Mesothelial cell of epicardium (in vitro differentiated cells): ENCODE data around the gene NFE2L2. TPM values are rescaled to one million over a fixed set of nuclear protein-coding genes. Genes with fewer than 3 reads are reported as not detected.

Experiments
- DNase-seq, 2 experiments: peaks; one replicate each; pipeline ENCODE4 v3.0.0; 2021; ENCODE audit warnings: low spot score in 2 of 2; ENCODE audit not compliant: unreplicated experiment in 2 of 2
- H3K27ac Mint-ChIP-seq: 2 replicates; pipeline ENCODE4 v1.8.0; 2021; ENCODE audit warnings: mixed read lengths
- H3K27me3 Mint-ChIP-seq: 2 replicates; pipeline ENCODE4 v1.8.0; 2021; ENCODE audit warnings: low read depth, mixed read lengths
- H3K36me3 Mint-ChIP-seq: 2 replicates; pipeline ENCODE4 v1.8.0; 2021; ENCODE audit warnings: mixed read lengths
- H3K4me1 Mint-ChIP-seq: 2 replicates; pipeline ENCODE4 v1.8.0; 2021; ENCODE audit warnings: mixed read lengths
- H3K4me3 Mint-ChIP-seq: 2 replicates; pipeline ENCODE4 v1.8.0; 2021; ENCODE audit warnings: mild to moderate bottlenecking, moderate library complexity, mixed read lengths
- H3K9me3 Mint-ChIP-seq: 2 replicates; pipeline ENCODE4 v1.8.0; 2021; ENCODE audit warnings: mixed read lengths
- total RNA-seq: library from RNA; stranded (reverse); gene quantifications from 3 replicates; pipeline ENCODE4 v1.2.1, GENCODE V29; 2021
- TF ChIP-seq, protein P1 (sequence below): fragments of 200-600 bp; sonication (generic); IDR thresholded peaks from one replicate; pipeline ENCODE4 v1.5.0; 2021; ENCODE audit warnings: antibody characterized with exemption; ENCODE audit not compliant: unreplicated experiment

The NFE2L2 gene
- total RNA-seq, 1 donor from 2014 or later = 93.9 TPM

DNA sequence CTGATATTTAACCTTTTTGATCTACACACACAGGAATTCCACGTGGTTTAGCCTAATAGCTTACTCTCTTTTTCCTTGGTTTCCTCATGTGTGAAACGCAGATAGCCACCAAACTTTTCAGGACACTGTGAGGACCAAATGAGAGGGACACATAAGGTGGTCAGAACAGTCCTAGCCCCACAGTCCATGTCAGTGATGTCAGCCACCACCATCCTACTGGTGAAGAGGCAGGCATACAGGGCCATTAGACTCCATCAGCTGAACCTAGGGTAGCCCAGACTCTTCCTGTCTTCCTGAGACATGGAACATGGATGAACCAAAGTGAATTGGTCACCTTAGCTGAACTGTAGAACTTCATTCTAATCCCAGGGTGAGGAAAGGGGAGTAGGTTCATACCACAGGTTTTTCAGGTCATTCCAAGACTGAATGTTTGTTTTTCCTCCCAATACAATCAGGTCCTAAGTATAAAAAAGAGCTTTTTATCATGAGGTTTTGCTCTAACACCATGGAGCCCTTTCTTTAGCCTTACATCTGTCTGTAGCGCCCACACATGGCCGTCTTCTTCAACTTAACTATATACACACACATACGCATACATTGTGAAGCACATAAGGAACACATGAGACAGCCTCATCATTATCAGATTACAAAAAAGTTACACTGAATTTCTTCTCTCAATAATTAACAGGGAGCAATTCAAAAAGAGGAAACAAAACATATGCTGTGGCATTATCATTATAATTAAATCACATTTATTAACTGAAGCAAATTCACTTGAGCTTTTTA is 18.5 kb upstream of the NFE2L2 start:
- H3K9me3 Mint-ChIP-seq = no peaks in the 10 kb centered on the region
- no peaks in the 10 kb centered on the region for H3K36me3 Mint-ChIP-seq
- H3K27ac Mint-ChIP-seq = no peak overlapping the region
- DNase-seq = no peak
- no peak overlapping the region for H3K4me3 Mint-ChIP-seq
- TF ChIP-seq, protein P1, sequence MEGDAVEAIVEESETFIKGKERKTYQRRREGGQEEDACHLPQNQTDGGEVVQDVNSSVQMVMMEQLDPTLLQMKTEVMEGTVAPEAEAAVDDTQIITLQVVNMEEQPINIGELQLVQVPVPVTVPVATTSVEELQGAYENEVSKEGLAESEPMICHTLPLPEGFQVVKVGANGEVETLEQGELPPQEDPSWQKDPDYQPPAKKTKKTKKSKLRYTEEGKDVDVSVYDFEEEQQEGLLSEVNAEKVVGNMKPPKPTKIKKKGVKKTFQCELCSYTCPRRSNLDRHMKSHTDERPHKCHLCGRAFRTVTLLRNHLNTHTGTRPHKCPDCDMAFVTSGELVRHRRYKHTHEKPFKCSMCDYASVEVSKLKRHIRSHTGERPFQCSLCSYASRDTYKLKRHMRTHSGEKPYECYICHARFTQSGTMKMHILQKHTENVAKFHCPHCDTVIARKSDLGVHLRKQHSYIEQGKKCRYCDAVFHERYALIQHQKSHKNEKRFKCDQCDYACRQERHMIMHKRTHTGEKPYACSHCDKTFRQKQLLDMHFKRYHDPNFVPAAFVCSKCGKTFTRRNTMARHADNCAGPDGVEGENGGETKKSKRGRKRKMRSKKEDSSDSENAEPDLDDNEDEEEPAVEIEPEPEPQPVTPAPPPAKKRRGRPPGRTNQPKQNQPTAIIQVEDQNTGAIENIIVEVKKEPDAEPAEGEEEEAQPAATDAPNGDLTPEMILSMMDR = no peak
- peaks cover 12% of the 10 kb centered on the region for H3K4me1 Mint-ChIP-seq
- H3K27me3 Mint-ChIP-seq = no peaks in the 10 kb centered on the region

DNA sequence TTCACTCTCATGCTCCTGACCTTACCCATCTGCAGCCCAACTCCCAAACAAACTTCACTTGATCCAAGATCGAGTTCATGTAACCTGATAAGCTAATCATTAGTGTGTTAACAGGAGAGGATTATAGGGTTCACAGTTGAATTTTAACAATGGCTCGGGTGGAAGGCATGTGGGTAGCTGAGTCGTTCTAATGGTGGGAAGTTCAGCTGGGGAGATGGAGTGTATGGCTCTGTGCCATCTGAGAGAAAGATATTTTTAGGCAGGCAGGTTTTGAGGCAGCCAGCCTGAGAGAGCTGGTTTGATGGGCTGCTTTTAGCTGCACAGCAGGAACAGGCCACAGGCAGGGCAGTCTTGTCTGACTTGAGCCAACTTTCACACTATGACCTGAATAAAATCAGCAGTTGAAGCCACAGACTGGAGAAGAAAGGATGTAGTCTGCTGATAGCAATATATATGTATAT is 17.7 kb upstream of the NFE2L2 start:
- no peak overlapping the region for H3K27ac Mint-ChIP-seq
- TF ChIP-seq, protein P1 = no peak
- H3K36me3 Mint-ChIP-seq = no peaks in the 10 kb centered on the region
- no peak overlapping the region for H3K4me3 Mint-ChIP-seq
- H3K4me1 Mint-ChIP-seq = peaks cover 12% of the 10 kb centered on the region
- H3K9me3 Mint-ChIP-seq = no peaks in the 10 kb centered on the region
- no peak for DNase-seq
- no peaks in the 10 kb centered on the region for H3K27me3 Mint-ChIP-seq

DNA sequence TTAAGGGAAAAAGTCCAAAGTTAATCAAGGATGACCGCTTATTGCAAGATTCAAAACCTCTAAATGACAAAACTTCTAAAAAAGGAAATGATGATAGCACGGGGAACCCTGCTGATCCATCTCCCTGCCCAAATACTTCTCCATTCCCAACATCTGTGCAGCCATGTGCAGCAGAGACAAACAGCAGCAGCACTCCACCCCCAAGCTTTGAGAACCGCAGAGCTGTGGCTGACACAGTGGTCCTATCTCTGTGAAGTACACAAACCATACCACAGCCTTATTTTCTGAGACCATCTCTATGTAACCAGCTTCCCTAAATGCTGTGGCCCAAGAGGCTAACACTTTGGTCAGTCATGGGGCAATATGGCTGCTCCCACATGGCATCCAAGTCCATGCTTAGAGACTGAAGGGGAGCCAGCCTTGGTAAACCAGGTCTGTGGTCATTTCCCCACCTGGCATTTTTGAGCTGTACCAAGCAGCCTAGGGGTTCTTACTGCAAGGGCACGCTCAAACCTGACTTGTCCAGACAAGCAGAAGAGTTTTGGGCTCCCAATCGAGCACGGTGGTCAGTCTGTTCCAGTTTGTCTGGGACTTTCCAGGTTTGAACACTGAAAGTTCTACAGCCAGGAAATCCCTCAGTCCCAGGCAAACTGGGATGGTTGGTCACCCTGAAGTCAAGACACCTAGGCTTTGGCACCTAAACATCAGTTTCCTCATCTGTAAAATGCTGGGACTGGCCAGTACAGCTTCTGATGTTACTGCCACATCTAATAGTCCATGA is 17.1 kb upstream of the NFE2L2 start:
- no peak for DNase-seq
- no peaks in the 10 kb centered on the region for H3K9me3 Mint-ChIP-seq
- H3K36me3 Mint-ChIP-seq = no peaks in the 10 kb centered on the region
- peaks cover 12% of the 10 kb centered on the region for H3K4me1 Mint-ChIP-seq
- no peaks in the 10 kb centered on the region for H3K27me3 Mint-ChIP-seq
- no peak overlapping the region for H3K27ac Mint-ChIP-seq
- no peak overlapping the region for H3K4me3 Mint-ChIP-seq
- TF ChIP-seq, protein P1 = no peak

DNA sequence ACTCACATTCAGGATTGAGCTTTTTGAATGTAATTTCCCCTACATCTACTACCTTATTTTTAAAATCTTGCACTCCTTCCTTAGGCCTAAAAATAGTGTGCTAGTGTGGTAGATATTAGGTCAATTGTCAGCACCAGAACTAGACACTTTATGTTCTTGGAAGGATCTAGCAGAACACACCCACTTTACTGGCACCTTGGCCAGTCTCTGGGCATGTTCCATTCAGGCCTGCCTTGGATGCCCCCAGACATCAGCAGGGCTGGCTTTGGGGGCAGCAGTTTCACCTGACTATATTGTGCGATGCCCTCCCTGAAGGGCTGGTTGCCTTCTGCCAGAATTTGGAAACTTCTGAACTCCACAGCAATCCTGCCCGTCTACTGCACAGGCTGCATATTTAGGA is 15.3 kb upstream of the NFE2L2 start:
- Mint-ChIP-seq H3K4me3 (no peak overlapping the region), H3K9me3 (no peaks in the 10 kb centered on the region), H3K27ac (no peak overlapping the region), H3K36me3 (no peaks in the 10 kb centered on the region), H3K27me3 (no peaks in the 10 kb centered on the region), H3K4me1 (peaks cover 9% of the 10 kb centered on the region)
- DNase-seq = no peak
- TF ChIP-seq, protein P1 = no peak

DNA sequence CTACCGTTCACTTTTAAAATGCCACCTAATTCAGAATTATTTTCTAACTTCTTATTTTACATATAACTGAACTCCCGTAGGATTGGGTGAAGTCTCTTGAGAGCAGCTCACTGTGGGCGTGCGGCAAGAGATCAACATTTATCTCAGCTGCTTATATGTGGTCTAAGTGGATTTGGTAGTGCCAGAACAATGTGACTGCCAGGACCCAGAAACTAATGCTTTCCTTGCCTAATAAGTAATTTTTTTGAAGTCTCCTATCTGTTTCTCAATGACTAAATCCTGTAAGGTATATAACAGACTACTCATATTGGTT is 11.2 kb upstream of the NFE2L2 start:
- Mint-ChIP-seq H3K27ac (no peak overlapping the region), H3K4me3 (no peak overlapping the region), H3K27me3 (no peaks in the 10 kb centered on the region), H3K4me1 (peaks cover 2% of the 10 kb centered on the region), H3K9me3 (no peaks in the 10 kb centered on the region), H3K36me3 (no peaks in the 10 kb centered on the region)
- no peak for DNase-seq
- TF ChIP-seq, protein P1 = no peak
